HepG2 (cell line): ENCODE measurements around the gene CTF1. TPM values are rescaled to one million over a fixed set of nuclear protein-coding genes. Genes with fewer than 3 reads are reported as not detected.
A peak's percentile ranks its signal among the peaks of the same experiment; 100 is the strongest.

Experiments used
- CHD4 ChIP-seq: fragments of 200-600 bp; sonication (generic); IDR thresholded peaks from 2 replicates; pipeline ENCODE4 v1.7.0; 2017; ENCODE audit warnings: mild to moderate bottlenecking, low read length, borderline replicate concordance
- FLYWCH1 ChIP-seq: sonication (generic); formaldehyde crosslinking; IDR thresholded peaks from 2 replicates; pipeline ENCODE4 v1.8.1; 2023; ENCODE audit warnings: mild to moderate bottlenecking, missing genetic modification reagents
- HDAC1 ChIP-seq: sonication (generic); formaldehyde crosslinking; IDR thresholded peaks from 2 replicates; pipeline ENCODE4 v1.5.1; 2020; ENCODE audit warnings: mild to moderate bottlenecking, missing genetic modification reagents
- HOXA9 ChIP-seq: sonication (generic); formaldehyde crosslinking; IDR thresholded peaks from 2 replicates; pipeline ENCODE4 v1.8.1; 2022; ENCODE audit warnings: missing genetic modification reagents, mild to moderate bottlenecking, moderate library complexity, borderline replicate concordance
- KAT8 ChIP-seq: IDR thresholded peaks from 2 replicates; pipeline ENCODE4 v1.6.1; 2016; ENCODE audit warnings: missing genetic modification reagents, missing compliant biosample characterization
- NONO ChIP-seq, 2 experiments: fragments of 450-650 bp in 1 of 2; sonication (generic) in 1 of 2; formaldehyde crosslinking in 1 of 2; IDR thresholded peaks in 1 of 2; conservative IDR thresholded peaks in 1 of 2; 2 replicates each; pipeline versions ENCODE4 v1.6.1 to v1.8.0; 2017 to 2022; ENCODE audit warnings: mild to moderate bottlenecking in 1 of 2, missing genetic modification reagents in 1 of 2, moderate library complexity in 1 of 2
- NR2F6 ChIP-seq, 2 experiments: IDR thresholded peaks; 2 replicates each; pipeline ENCODE4 v1.6.1; 2016; ENCODE audit warnings: antibody characterized with exemption in 1 of 2, mild to moderate bottlenecking in 1 of 2
- POLR2A ChIP-seq, 2 experiments: IDR thresholded peaks; 2 replicates each; pipeline ENCODE4 v1.6.1; 2011; ENCODE audit warnings: low read depth in 2 of 2, low read length in 2 of 2, mild to moderate bottlenecking in 1 of 2, moderate library complexity in 1 of 2; ENCODE audit not compliant: insufficient read depth in 1 of 2
- TP53 ChIP-seq: sonication (generic); formaldehyde crosslinking; conservative IDR thresholded peaks from 2 replicates; pipeline ENCODE4 v1.4.0; 2020; ENCODE audit warnings: missing genetic modification reagents
- ZFX ChIP-seq: sonication (generic); formaldehyde crosslinking; IDR thresholded peaks from 2 replicates; pipeline ENCODE4 v1.4.0; 2020; ENCODE audit warnings: mild to moderate bottlenecking, low read depth, missing genetic modification reagents, moderate library complexity
- ZNF709 ChIP-seq: sonication (generic); formaldehyde crosslinking; IDR thresholded peaks from 2 replicates; pipeline ENCODE4 v1.5.0; 2020; ENCODE audit warnings: mild to moderate bottlenecking, missing genetic modification reagents
- ZZZ3 ChIP-seq: sonication (generic); formaldehyde crosslinking; IDR thresholded peaks from 2 replicates; pipeline ENCODE4 v1.4.0; 2020; ENCODE audit warnings: missing genetic modification reagents, mild to moderate bottlenecking, borderline replicate concordance
- polyA plus RNA-seq, 8 experiments: library from polyadenylated mRNA; depleted of rRNA in 3 of 8; stranded (reverse) in 7 of 8; unstranded in 1 of 8; fragments of >200 nt; fragmentation: Illumina TruSeq in 4 of 8; extraction: Trizol in 4 of 8; gene quantifications; 2 replicates each; pipeline versions ENCODE4 v1.2.1 to v1.2.3, GENCODE V29; 2011 to 2016; ENCODE audit warnings: low read depth in 4 of 8, missing spikeins in 1 of 8, mixed read lengths in 1 of 8; ENCODE audit not compliant: insufficient read depth in 1 of 8
- total RNA-seq, 5 experiments: library from RNA; depleted of rRNA; stranded (reverse); fragments of >200 nt; fragmentation: Illumina TruSeq; extraction: Trizol; gene quantifications; 2 replicates each; pipeline ENCODE4 v1.2.3, GENCODE V29; 2016; ENCODE audit warnings: low read depth in 1 of 5
- TF ChIP-seq, protein P1 (sequence below): sonication (generic); formaldehyde crosslinking; IDR thresholded peaks from 2 replicates; pipeline ENCODE4 v1.5.0; 2020; ENCODE audit warnings: mild to moderate bottlenecking, missing genetic modification reagents, borderline replicate concordance
- TF ChIP-seq, protein P2 (sequence below): sonication (generic); formaldehyde crosslinking; IDR thresholded peaks from 2 replicates; pipeline ENCODE4 v1.5.0; 2020; ENCODE audit warnings: mild to moderate bottlenecking, missing genetic modification reagents
- TF ChIP-seq, protein P3 (sequence below): sonication (generic); formaldehyde crosslinking; IDR thresholded peaks from 2 replicates; pipeline ENCODE4 v1.4.0; 2020; ENCODE audit warnings: missing genetic modification reagents, borderline replicate concordance

CTF1 gene
- total and polyA plus RNA-seq, 2 of the 13 experiments (the other 11 are each of a cell fraction or from before 2014, with no cell fraction given), result 0.13 to 1.8 TPM

DNA sequence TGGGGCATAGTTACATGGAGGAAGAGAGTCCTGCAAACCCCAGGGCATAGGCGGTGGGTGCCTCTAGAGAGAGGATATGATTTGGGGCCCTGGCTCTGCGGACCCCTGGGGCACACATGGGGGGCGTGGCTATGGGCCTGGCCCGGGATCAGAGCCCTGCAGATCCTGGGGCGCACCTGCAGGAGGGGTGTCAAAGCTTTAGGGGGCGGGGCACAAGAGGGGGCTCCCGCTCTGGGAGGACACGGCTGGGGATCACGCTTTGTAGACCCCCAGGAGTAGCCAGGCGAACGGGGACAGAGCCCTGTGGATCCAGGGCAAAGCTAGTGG lies 3.0 kb upstream of the CTF1 start (continued):
- TF ChIP-seq, protein P1, sequence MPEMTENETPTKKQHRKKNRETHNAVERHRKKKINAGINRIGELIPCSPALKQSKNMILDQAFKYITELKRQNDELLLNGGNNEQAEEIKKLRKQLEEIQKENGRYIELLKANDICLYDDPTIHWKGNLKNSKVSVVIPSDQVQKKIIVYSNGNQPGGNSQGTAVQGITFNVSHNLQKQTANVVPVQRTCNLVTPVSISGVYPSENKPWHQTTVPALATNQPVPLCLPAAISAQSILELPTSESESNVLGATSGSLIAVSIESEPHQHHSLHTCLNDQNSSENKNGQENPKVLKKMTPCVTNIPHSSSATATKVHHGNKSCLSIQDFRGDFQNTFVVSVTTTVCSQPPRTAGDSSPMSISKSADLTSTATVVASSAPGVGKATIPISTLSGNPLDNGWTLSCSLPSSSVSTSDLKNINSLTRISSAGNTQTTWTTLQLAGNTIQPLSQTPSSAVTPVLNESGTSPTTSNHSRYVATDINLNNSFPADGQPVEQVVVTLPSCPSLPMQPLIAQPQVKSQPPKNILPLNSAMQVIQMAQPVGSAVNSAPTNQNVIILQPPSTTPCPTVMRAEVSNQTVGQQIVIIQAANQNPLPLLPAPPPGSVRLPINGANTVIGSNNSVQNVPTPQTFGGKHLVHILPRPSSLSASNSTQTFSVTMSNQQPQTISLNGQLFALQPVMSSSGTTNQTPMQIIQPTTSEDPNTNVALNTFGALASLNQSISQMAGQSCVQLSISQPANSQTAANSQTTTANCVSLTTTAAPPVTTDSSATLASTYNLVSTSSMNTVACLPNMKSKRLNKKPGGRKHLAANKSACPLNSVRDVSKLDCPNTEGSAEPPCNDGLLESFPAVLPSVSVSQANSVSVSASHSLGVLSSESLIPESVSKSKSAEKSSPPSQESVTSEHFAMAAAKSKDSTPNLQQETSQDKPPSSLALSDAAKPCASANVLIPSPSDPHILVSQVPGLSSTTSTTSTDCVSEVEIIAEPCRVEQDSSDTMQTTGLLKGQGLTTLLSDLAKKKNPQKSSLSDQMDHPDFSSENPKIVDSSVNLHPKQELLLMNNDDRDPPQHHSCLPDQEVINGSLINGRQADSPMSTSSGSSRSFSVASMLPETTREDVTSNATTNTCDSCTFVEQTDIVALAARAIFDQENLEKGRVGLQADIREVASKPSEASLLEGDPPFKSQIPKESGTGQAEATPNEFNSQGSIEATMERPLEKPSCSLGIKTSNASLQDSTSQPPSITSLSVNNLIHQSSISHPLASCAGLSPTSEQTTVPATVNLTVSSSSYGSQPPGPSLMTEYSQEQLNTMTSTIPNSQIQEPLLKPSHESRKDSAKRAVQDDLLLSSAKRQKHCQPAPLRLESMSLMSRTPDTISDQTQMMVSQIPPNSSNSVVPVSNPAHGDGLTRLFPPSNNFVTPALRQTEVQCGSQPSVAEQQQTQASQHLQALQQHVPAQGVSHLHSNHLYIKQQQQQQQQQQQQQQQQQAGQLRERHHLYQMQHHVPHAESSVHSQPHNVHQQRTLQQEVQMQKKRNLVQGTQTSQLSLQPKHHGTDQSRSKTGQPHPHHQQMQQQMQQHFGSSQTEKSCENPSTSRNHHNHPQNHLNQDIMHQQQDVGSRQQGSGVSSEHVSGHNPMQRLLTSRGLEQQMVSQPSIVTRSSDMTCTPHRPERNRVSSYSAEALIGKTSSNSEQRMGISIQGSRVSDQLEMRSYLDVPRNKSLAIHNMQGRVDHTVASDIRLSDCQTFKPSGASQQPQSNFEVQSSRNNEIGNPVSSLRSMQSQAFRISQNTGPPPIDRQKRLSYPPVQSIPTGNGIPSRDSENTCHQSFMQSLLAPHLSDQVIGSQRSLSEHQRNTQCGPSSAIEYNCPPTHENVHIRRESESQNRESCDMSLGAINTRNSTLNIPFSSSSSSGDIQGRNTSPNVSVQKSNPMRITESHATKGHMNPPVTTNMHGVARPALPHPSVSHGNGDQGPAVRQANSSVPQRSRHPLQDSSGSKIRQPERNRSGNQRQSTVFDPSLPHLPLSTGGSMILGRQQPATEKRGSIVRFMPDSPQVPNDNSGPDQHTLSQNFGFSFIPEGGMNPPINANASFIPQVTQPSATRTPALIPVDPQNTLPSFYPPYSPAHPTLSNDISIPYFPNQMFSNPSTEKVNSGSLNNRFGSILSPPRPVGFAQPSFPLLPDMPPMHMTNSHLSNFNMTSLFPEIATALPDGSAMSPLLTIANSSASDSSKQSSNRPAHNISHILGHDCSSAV (CRISPR knock-in tag), result no peak
- TF ChIP-seq HOXA9, result no peak
- TF ChIP-seq ZNF709, result no peak
- TF ChIP-seq TP53 (CRISPR knock-in tag), result no peak
- TF ChIP-seq, protein P2, sequence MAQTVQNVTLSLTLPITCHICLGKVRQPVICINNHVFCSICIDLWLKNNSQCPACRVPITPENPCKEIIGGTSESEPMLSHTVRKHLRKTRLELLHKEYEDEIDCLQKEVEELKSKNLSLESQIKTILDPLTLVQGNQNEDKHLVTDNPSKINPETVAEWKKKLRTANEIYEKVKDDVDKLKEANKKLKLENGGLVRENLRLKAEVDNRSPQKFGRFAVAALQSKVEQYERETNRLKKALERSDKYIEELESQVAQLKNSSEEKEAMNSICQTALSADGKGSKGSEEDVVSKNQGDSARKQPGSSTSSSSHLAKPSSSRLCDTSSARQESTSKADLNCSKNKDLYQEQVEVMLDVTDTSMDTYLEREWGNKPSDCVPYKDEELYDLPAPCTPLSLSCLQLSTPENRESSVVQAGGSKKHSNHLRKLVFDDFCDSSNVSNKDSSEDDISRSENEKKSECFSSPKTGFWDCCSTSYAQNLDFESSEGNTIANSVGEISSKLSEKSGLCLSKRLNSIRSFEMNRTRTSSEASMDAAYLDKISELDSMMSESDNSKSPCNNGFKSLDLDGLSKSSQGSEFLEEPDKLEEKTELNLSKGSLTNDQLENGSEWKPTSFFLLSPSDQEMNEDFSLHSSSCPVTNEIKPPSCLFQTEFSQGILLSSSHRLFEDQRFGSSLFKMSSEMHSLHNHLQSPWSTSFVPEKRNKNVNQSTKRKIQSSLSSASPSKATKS (CRISPR knock-in tag), result no peak
- no peak for TF ChIP-seq POLR2A (IDR thresholded peaks at IDR 0.05; ENCODE audit: insufficient read depth in 1 of 2, low read depth in 2 of 2, low read length in 2 of 2)
- no peak for TF ChIP-seq NR2F6 (IDR thresholded peaks at IDR 0.05)
- TF ChIP-seq NR2F6 (CRISPR knock-in tag; IDR thresholded peaks at IDR 0.05), result no peak
- TF ChIP-seq ZFX (CRISPR knock-in tag), result no peak
- TF ChIP-seq KAT8 (CRISPR knock-in tag), result no peak
- no peak; the same call in 1 of the 2 replicates for TF ChIP-seq ZZZ3 (CRISPR knock-in tag)
- TF ChIP-seq CHD4, result no peak
- TF ChIP-seq HDAC1, result peak; percentile 13
- TF ChIP-seq, protein P3, sequence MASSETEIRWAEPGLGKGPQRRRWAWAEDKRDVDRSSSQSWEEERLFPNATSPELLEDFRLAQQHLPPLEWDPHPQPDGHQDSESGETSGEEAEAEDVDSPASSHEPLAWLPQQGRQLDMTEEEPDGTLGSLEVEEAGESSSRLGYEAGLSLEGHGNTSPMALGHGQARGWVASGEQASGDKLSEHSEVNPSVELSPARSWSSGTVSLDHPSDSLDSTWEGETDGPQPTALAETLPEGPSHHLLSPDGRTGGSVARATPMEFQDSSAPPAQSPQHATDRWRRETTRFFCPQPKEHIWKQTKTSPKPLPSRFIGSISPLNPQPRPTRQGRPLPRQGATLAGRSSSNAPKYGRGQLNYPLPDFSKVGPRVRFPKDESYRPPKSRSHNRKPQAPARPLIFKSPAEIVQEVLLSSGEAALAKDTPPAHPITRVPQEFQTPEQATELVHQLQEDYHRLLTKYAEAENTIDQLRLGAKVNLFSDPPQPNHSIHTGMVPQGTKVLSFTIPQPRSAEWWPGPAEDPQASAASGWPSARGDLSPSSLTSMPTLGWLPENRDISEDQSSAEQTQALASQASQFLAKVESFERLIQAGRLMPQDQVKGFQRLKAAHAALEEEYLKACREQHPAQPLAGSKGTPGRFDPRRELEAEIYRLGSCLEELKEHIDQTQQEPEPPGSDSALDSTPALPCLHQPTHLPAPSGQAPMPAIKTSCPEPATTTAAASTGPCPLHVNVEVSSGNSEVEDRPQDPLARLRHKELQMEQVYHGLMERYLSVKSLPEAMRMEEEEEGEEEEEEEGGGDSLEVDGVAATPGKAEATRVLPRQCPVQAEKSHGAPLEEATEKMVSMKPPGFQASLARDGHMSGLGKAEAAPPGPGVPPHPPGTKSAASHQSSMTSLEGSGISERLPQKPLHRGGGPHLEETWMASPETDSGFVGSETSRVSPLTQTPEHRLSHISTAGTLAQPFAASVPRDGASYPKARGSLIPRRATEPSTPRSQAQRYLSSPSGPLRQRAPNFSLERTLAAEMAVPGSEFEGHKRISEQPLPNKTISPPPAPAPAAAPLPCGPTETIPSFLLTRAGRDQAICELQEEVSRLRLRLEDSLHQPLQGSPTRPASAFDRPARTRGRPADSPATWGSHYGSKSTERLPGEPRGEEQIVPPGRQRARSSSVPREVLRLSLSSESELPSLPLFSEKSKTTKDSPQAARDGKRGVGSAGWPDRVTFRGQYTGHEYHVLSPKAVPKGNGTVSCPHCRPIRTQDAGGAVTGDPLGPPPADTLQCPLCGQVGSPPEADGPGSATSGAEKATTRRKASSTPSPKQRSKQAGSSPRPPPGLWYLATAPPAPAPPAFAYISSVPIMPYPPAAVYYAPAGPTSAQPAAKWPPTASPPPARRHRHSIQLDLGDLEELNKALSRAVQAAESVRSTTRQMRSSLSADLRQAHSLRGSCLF, result no peak
- 0 out of 2 replicates have a peak, but pooled peaks have one; percentile 23 for TF ChIP-seq FLYWCH1 (CRISPR knock-in tag)
- TF ChIP-seq NONO (IDR thresholded peaks at IDR 0.05), result no peak
- TF ChIP-seq NONO (CRISPR knock-in tag; conservative IDR thresholded peaks at IDR 0.05), result no peak
